Frontal cortex (tissue), 4 donors: Measurements from ENCODE around the gene FRMPD4. TPM values are rescaled to one million over a fixed set of nuclear protein-coding genes. Genes with fewer than 3 reads are reported as not detected.
"Not testable (repeated sequence)": the region's sequence is repeated elsewhere in the genome, so short reads cannot be mapped to it uniquely, and the experiment has no call there.

Source experiments
- DNase-seq, 2 donors: peaks; one replicate each; pipeline ENCODE4 v3.0.0; 2012; ENCODE audit warnings: low spot score in 2 of 2
- FAIRE-seq: peaks from 2 replicates; lab custom pipeline; 2012; peaks lifted over from hg19 to GRCh38; lab: Jason Lieb, UNC
- total RNA-seq: library from RNA; depleted of rRNA; stranded (reverse); fragments of >200 nt; gene quantifications from one replicate; pipeline ENCODE4 v1.2.3, GENCODE V29; 2014
- donor health status: control.
- donor health status: control.
- donor health status: control.

Gene FRMPD4
- total RNA-seq: 26.5 TPM

- DNase-seq: no peak
- FAIRE-seq: no peak
Measured at GRCh38 chrX:12138361-12139313, at the start of gene FRMPD4. Gene FRMPD4, plus strand, starts transcription at chrX:12138473. Its CDS starts 499 bp downstream, at chrX:12138972.

- DNase-seq (no peak), FAIRE-seq (no peak)
Measured at GRCh38 chrX:12089740-12090139, 48.5 kb upstream of the FRMPD4 start.

- no peak for FAIRE-seq
- no peak for DNase-seq
Measured at GRCh38 chrX:12113321-12113720, 25.0 kb upstream of the FRMPD4 start.

GRCh38 chrX:12115377-12115776, 22.9 kb upstream of the FRMPD4 start:
- no peak for FAIRE-seq
- DNase-seq: no peak

GRCh38 chrX:12118134-12118533, 20.1 kb upstream of the FRMPD4 start:
- FAIRE-seq (no peak), DNase-seq (no peak)

- DNase-seq: no peak
- no peak for FAIRE-seq
Measured at GRCh38 chrX:12128017-12128416, 10.3 kb upstream of the FRMPD4 start.

- DNase-seq (no peak), FAIRE-seq (no peak)
Measured at GRCh38 chrX:12137951-12138360, 317 bp upstream of the FRMPD4 start.

- DNase-seq (no peak), FAIRE-seq (no peak)
Measured at GRCh38 chrX:12139934-12140611, 1.8 kb downstream of the FRMPD4 start.

GRCh38 chrX:12141511-12141910, 3.2 kb downstream of the FRMPD4 start:
- no peak for FAIRE-seq

GRCh38 chrX:12142661-12143060, 4.4 kb downstream of the FRMPD4 start:
- DNase-seq: no peak
- no peak for FAIRE-seq

More at GRCh38 chrX:12141511-12141910, 3.2 kb downstream of the FRMPD4 start:
- no peak for DNase-seq

GRCh38 chrX:12145402-12145801, 7.1 kb downstream of the FRMPD4 start:
- FAIRE-seq: no peak

GRCh38 chrX:12149670-12150407, 11.6 kb downstream of the FRMPD4 start:
- FAIRE-seq: no peak
- DNase-seq: no peak

More at GRCh38 chrX:12145402-12145801, 7.1 kb downstream of the FRMPD4 start:
- no peak for DNase-seq

GRCh38 chrX:12153317-12153716, 15.0 kb downstream of the FRMPD4 start:
- FAIRE-seq: no peak
- DNase-seq: no peak

GRCh38 chrX:12153741-12154140, 15.5 kb downstream of the FRMPD4 start:
- no peak for DNase-seq
- FAIRE-seq: no peak

GRCh38 chrX:12159799-12160198, 21.5 kb downstream of the FRMPD4 start:
- FAIRE-seq: no peak
- no peak for DNase-seq

- FAIRE-seq (no peak), DNase-seq (no peak)
Measured at GRCh38 chrX:12162420-12162819, 24.1 kb downstream of the FRMPD4 start.

GRCh38 chrX:12164180-12164579, 25.9 kb downstream of the FRMPD4 start:
- FAIRE-seq, DNase-seq: not testable (repeated sequence)

- DNase-seq: no peak
- no peak for FAIRE-seq
Measured at GRCh38 chrX:12170755-12171154, 32.5 kb downstream of the FRMPD4 start.

GRCh38 chrX:12174358-12174757, 36.1 kb downstream of the FRMPD4 start:
- DNase-seq (no peak), FAIRE-seq (no peak)

GRCh38 chrX:12197030-12197429, 58.8 kb downstream of the FRMPD4 start:
- FAIRE-seq (no peak), DNase-seq (no peak)
